GM18868 (cell line): ENCODE measurements around the gene SLC6A3.

Experiments
- ATAC-seq: cut with Tn5 transposase; IDR thresholded peaks from one replicate; pipeline ENCODE4 v1.9.1; 2021; ENCODE audit warnings: mild to moderate bottlenecking, moderate library complexity; ENCODE audit not compliant: unreplicated experiment

SLC6A3 gene

DNA sequence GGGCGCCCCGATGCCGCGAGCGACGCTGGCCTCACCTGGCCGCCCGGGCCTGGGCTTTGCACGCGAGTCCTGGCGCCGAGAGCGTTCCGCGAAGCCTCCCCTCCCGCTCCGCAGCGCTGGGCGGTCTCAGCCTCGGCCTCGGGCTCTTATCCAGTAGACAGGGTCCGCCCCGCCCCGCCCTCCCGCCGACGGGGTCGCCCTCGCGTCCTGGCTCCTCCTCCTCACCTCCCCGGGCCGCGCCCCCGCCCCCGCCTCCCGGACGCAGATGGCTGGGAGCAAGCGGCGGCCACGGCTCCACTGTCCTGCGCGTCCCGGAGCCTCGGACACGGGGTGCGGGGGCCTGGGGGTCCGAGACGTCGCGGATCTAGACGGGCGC, at the start of gene SLC6A3:
Gene SLC6A3 (minus strand): TSS at position 128 of the 376 bp plus-strand sequence. CDS start 2,243 bp downstream, outside the sequence.
- no peak for ATAC-seq

DNA sequence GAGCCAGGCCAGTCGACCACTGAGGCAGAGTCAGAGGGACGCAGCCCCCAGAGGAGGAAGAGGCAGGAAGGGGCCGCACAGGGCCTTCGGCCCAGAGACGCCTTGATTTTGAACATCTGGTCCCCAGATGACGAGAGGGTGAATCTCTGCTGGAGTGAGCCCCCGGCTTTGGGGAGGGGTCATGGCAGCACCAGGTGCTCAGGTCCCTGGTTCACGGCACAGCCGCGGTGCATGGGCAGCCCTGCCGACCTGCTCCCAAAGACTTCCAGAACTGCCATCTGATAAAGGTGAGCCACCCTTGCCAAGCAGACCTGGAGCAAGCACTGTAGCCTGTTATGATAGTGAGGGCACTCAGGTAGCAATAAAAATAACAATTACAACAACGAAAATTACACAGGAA, 48.7 kb upstream of the SLC6A3 start:
- no peak for ATAC-seq

GRCh38 chr5:1493413-1493812, 48.2 kb upstream of the SLC6A3 start:
- no peak for ATAC-seq

DNA sequence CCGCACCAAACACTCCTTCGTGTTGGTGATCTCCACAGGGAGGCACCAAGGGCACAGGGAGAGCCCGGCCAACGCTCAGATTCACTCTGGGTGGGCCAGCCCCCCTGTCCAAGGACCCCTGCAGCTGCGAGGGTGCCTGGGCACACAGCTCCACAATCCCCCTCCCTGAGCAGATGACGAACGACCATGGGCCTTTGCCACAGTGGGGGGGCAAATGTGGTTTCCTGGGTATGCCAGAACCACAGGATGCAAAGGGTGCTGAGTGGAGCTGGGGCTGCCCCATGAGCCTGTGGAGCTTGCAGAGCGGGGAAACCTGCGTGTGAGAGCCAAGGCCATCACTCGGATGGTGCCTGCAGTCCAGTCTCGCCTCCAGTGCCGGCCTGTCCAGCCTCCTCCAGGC, 47.5 kb upstream of the SLC6A3 start:
- no peak for ATAC-seq

DNA sequence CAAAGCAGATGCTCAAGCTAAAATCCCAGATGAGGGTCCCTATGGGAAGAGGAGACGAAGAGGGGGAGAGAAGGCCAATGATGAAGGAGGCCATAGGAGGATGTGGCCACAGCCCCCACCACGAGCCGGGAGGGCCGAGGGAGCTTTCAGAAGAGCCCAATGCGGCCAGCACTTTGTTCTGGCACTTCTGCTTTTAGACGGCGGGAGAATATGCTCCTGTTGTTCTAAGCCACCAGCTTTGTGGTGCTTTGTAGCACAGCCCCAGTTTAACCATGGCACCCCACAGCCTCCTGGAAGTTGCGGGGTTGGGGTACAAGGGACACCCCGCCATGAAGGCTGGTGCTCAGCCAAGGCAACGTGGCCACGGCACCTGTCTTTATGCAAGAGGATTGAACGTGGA, 45.1 kb upstream of the SLC6A3 start:
- ATAC-seq = no peak

- ATAC-seq = no peak
These were observed 44.5 kb upstream of the SLC6A3 start for GRCh38 chr5:1489754-1490153.

DNA sequence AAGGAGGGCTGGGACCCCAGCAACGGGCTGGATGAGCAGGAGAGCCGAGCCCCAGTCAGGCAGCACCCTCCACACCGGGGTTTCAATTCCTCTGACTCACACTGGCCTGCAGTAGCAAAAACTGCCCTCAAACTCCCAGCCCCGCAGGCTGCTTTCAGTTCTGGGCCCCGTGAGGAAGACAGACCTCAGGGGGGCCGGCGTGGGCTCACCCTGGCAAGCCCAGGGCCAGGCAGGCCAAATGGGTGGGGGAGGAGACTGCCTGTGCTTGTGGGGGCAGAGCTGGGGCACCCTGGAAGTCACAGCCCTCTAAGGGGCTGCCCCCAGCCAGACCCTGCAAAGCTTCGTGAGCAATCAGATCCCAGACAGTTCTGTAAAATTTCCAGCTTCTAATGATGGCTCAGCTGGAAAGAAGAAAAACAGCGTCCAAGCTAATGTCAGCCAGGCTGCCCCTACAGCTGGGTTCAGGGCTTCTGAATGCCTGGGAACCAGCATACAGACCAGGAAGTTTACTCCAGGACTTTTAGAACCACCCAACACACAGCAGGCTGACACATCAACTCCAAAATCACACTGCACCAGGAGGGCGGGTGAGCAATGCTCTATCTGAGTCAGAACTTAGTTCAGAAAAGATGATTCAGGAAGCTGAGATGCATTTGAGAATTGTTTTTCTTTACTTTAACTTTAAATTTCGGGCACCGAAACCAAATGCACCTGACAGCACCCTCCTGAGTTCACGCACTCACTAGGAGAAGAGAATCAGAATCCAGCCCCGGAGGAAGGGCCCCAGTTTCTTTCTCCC, 43.8 kb upstream of the SLC6A3 start:
- peak; percentile 48 for ATAC-seq

DNA sequence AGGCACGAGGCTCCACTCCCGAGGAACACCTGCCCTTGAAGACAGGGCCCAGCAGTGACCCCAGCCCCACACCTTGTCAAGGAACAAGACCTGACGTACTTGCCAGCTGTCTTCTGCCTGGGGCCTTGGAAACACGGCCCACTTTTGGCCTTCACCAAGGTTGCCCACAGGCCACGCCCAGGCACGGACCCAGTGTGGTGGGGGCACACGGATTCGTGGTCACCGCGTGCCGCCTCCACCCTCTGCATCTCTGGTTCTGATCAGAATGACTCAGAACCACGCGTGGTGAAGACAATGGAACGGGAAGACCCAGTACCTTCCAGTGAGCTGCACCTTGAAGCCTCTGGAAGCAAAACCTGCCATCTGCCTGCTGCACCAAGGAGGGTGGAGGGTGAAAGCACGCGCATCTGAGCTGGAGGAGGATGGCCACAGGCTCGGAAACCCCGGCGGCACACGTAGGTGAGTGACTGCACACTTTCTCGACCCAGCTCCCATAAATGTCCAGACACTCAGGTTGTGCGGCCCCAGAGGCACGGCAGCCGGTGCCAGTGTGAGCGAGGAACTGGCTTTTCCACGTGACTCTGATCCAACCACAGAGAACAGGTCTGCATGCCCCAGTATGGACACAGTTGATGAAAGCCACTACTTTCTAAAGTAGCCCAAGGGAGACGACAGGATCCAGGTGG, 42.0 kb upstream of the SLC6A3 start:
- no peak for ATAC-seq

DNA sequence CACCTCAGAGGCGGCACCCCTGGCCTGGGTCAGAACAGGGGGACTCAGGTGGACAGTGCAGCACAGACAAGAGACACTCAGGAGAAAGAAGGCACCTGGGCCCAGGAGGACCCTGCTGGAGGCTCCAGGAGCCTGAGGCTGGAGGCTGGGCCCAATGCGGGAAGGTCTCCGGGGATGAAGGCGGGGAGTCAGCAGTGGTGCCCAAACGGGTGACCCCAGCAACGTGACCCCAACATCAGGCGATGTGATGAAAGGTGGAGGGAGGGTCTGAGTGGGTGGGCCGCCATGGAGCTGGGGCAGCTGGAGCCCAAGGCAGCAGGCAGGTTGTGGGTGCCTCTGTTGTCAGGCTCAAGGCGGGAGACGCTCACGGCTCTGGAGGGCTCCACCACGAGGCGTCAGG, 41.0 kb upstream of the SLC6A3 start:
- ATAC-seq = no peak

DNA sequence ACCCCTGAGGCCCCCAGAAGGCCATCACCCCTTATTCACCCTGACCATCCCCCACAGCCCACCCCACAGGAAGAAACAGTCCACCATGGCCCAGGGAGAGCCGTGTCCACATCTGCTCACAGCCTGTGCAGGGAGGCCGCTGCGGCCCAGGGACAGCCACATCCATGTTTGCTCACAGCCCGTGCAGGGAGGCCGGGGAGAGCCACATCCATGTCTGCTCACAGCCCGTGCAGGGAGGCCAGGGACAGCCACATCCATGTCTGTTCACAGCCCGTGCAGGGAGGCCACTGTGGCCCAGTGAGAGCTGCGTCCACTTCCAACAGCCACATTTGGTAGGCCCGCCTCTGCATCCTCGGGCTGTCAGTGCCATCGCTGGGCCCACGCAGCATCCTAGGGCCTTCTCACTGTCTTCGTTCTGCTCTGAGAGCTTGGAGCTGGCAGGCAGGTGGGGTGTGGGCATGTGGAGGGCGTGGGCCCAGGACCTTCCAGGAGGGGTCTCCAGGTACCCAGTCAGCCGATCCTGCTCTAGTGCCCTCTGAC, 40.4 kb upstream of the SLC6A3 start:
- no peak for ATAC-seq

- ATAC-seq = peak; percentile 50
These were observed 39.7 kb upstream of the SLC6A3 start for GRCh38 chr5:1484730-1485578.

GRCh38 chr5:1483856-1484729, 38.9 kb upstream of the SLC6A3 start:
- ATAC-seq = no peak

- ATAC-seq = no peak
These were observed 37.8 kb upstream of the SLC6A3 start for GRCh38 chr5:1483064-1483463.

GRCh38 chr5:1481959-1482331, 36.7 kb upstream of the SLC6A3 start:
- no peak for ATAC-seq

GRCh38 chr5:1481266-1481958, 36.2 kb upstream of the SLC6A3 start:
- no peak for ATAC-seq

- no peak for ATAC-seq
These were observed 35.6 kb upstream of the SLC6A3 start for GRCh38 chr5:1480806-1481205.

GRCh38 chr5:1480217-1480616, 35.0 kb upstream of the SLC6A3 start:
- no peak for ATAC-seq

DNA sequence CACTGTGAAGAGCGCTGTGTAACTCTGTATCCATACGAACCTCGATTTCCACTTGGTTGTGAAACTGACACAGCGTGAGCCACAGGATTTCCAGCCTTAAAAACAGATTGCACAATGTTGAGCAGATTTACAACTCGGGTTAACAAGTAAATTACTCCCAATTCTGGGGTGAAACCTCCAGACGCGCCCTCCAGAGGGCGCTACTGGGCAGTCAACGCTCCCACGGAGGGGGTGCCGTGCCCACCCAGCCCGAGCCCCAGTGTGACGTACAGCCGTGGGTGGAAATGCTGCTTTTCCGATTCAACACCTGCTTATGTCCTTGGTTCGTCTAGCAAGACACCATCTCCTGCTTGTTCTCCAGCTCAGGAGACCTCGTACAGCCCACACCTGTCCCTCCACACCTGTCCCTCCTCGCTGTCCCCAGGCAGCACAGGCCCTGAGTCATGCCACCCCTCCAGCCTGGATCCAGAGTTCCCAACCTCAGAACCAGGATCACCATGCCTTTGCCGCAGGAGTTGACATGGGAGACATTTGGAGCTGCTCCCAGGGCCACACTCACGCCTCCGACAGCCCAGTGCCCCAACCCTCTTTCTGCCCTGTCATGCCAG, 34.4 kb upstream of the SLC6A3 start:
- no peak for ATAC-seq

GRCh38 chr5:1479066-1479465, 33.8 kb upstream of the SLC6A3 start:
- no peak for ATAC-seq
